T47D (cell line): ENCODE measurements around the gene MAP3K5.
A peak's percentile ranks its signal among the peaks of the same experiment; 100 is the strongest.

Experiments
- DNase-seq, 2 experiments: peaks; one replicate each; pipeline versions ENCODE4 v3.0.0 to v3.0.0-alpha.2; 2011 to 2012; ENCODE audit warnings: low read depth in 1 of 2, low spot score in 1 of 2
- JUND ChIP-seq: IDR thresholded peaks from 2 replicates; pipeline ENCODE4 v1.6.1; 2012; ENCODE audit warnings: low read depth
- in situ Hi-C: cut with HindIII; loops from 2 replicates; pipeline ENCODE4 v1.10.0; 2016; ENCODE audit warnings: low sequenced_read_pairs, low pct_unique_long_range_greater_than_20kb

MAP3K5 gene

GRCh38 chr6:136685540-136686108, 106.7 kb downstream of the MAP3K5 start:
- no peak for TF ChIP-seq JUND
- in situ Hi-C loops: no loop called here
- no peak for DNase-seq

GRCh38 chr6:136684466-136684865, 107.8 kb downstream of the MAP3K5 start:
- in situ Hi-C loops: no loop called here
- no peak for DNase-seq
- no peak for TF ChIP-seq JUND

- no peak for DNase-seq
- no peak for TF ChIP-seq JUND
Measured at GRCh38 chr6:136683209-136683941, 108.9 kb downstream of the MAP3K5 start.

GRCh38 chr6:136682292-136682691, 110.0 kb downstream of the MAP3K5 start:
- in situ Hi-C loops: no loop called here
- TF ChIP-seq JUND: no peak
- no peak for DNase-seq

More at GRCh38 chr6:136683209-136683941, 108.9 kb downstream of the MAP3K5 start:
- in situ Hi-C loops: no loop called here

GRCh38 chr6:136677822-136678221, 114.5 kb downstream of the MAP3K5 start:
- in situ Hi-C loops: no loop called here
- TF ChIP-seq JUND: no peak
- DNase-seq: peak; percentile 4 to 82

GRCh38 chr6:136677344-136677743, 114.9 kb downstream of the MAP3K5 start:
- DNase-seq: no peak
- TF ChIP-seq JUND: no peak
- in situ Hi-C loops: no loop called here

GRCh38 chr6:136676075-136676474, 116.2 kb downstream of the MAP3K5 start:
- in situ Hi-C loops: no loop called here
- TF ChIP-seq JUND: no peak
- DNase-seq: no peak

- in situ Hi-C loops: no loop called here
- TF ChIP-seq JUND: no peak
- DNase-seq: no peak
Measured at GRCh38 chr6:136673571-136673970, 118.7 kb downstream of the MAP3K5 start.

- in situ Hi-C loops: no loop called here
- TF ChIP-seq JUND: no peak
- no peak for DNase-seq
Measured at GRCh38 chr6:136672144-136672543, 120.1 kb downstream of the MAP3K5 start.

- no peak for DNase-seq
- TF ChIP-seq JUND: no peak
- in situ Hi-C loops: no loop called here
Measured at GRCh38 chr6:136669299-136669699, 123.0 kb downstream of the MAP3K5 start.

- TF ChIP-seq JUND: no peak
- DNase-seq: no peak
- in situ Hi-C loops: no loop called here
Measured at GRCh38 chr6:136668571-136668970, 123.7 kb downstream of the MAP3K5 start.

- in situ Hi-C loops: no loop called here
- no peak for TF ChIP-seq JUND
- no peak for DNase-seq
Measured at GRCh38 chr6:136666041-136666440, 126.2 kb downstream of the MAP3K5 start.

GRCh38 chr6:136662347-136663237, 129.7 kb downstream of the MAP3K5 start:
- no peak for DNase-seq
- in situ Hi-C loops: no loop called here
- no peak for TF ChIP-seq JUND
